Measurements from ENCODE around the gene PLEKHM3. TPM values are rescaled to one million over a fixed set of nuclear protein-coding genes. Genes with fewer than 3 reads are reported as not detected.

Gene PLEKHM3
- total and polyA plus RNA-seq, 2 of the 13 experiments (the other 11 are each of a cell fraction or from before 2014, with no cell fraction given): 4.5 to 4.7 TPM

- TF ChIP-seq ZNF563 (CRISPR knock-in tag; IDR thresholded peaks at IDR 0.05): no peak
- TF ChIP-seq JUND (CRISPR knock-in tag; IDR thresholded peaks at IDR 0.05): peak; percentile 85; the same call in 1 of the 2 replicates
- TF ChIP-seq ZNF574 (CRISPR knock-in tag; IDR thresholded peaks at IDR 0.05): peak; percentile 25; the same call in 1 of the 2 replicates
- no peak for TF ChIP-seq PTBP1 (IDR thresholded peaks at IDR 0.05; ENCODE audit: low read depth, low read length, poor library complexity, severe bottlenecking)
- TF ChIP-seq TFE3 (CRISPR knock-in tag; IDR thresholded peaks at IDR 0.05): peak; percentile 84
- TF ChIP-seq ZNF451 (CRISPR knock-in tag; IDR thresholded peaks at IDR 0.05): no peak
- TF ChIP-seq ZNF501 (CRISPR knock-in tag; IDR thresholded peaks at IDR 0.05): peak; percentile 70; the same call in 1 of the 2 replicates
- no peak for TF ChIP-seq E2F5 (CRISPR knock-in tag; conservative IDR thresholded peaks at IDR 0.05)
- no peak for TF ChIP-seq NFE2L2 (IDR thresholded peaks at IDR 0.05; ENCODE audit: low read length)
- peak; percentile 86 for TF ChIP-seq ZMYM4 (CRISPR knock-in tag; IDR thresholded peaks at IDR 0.05)
- TF ChIP-seq NR2F1 (CRISPR knock-in tag; IDR thresholded peaks at IDR 0.05): peak; percentile 20 to 28; a peak in 1 of 4 replicates
- TF ChIP-seq SKI (IDR thresholded peaks at IDR 0.05; ENCODE audit: partially characterized antibody): peak; percentile 62
- no peak for TF ChIP-seq SETDB1 (CRISPR knock-in tag; IDR thresholded peaks at IDR 0.05; ENCODE audit: borderline replicate concordance)
- TF ChIP-seq ZNF710 (CRISPR knock-in tag; IDR thresholded peaks at IDR 0.05; ENCODE audit: borderline replicate concordance): no peak
- TF ChIP-seq RBM22 (optimal IDR thresholded peaks at IDR 0.05; ENCODE audit: low read length): no peak
Observed at GRCh38 chr2:207819839-207820784, 205.2 kb downstream of the PLEKHM3 start (continued).

All from HepG2 (cell line).